ENCODE data around the gene LRFN2.

The LRFN2 gene

GRCh38 chr6:40408786-40409542 is 178.2 kb downstream of the LRFN2 start:
- in situ Hi-C loops (cut with MboI; ENCODE audit: low sequenced_read_pairs), result no loop called here

DNA sequence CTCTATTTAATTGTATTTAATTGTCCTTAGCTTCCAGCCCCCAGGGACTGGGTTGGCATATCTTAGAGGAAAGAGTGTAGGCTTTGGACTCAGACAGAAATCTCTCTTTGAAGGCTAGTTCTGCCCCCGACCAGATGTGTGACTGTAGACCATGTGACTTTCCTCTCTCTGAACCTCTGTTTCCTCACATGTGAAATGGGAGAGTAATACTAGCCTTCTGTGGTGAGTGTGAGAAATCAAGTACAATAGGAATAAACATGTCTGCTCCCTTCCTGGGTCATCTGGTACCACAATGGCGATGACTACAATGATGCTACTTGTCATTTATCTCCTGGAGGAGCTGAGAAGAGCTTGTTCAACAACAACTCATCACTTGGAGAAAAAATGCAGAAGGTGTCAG is 179.9 kb downstream of the LRFN2 start:
- in situ Hi-C loops (cut with MboI; ENCODE audit: low sequenced_read_pairs), result no loop called here

GRCh38 chr6:40406175-40406574 is 181.0 kb downstream of the LRFN2 start:
- in situ Hi-C loops (cut with MboI; ENCODE audit: low sequenced_read_pairs), result no loop called here

DNA sequence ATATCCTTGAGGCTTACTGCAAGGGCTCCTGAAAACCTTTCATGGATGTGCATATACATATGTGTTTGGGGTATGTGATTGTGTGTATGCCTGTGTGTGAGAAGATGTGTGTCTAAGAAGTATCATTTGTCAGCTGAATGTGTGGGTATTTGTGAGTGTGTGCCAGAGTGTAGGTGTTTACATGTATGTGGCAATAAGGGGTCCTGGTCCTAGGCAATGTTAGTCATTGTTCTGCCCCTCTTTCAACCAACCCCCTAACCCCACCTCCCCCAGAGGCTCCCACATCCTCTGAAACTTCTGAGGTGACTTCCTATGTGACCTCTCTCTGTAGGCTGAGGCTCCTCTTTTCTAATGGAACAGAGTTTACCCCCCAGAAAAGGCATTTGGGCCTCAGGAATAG is 186.4 kb downstream of the LRFN2 start:
- in situ Hi-C loops (cut with MboI; ENCODE audit: low sequenced_read_pairs), result no loop called here

DNA sequence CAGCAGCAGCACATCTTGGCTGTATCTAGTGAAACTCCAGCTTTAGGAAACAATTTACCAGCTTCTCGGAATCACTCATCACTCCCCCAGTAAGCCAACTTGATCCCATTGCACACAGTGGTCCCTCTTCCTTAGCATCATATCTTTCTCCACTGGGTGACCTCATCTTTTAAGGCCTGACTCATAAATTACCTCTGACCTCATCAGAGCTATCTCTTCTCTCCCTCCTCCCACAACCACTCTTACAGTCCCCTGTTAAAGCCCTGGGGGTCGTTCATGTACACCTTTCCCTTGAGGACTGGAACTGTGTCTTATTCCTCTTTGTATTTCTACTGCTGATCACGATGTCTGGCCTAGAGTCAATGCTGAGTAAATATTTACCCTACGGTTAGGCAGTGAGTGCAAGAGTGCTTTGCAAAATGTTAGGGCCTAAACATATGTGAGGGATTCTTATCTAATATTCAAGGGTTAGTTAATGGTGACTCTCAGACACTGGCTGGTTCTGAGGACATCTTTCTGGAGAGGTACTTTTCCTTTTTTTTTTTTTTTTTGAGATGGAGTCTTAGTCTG is 187.2 kb downstream of the LRFN2 start:
- in situ Hi-C loops (cut with MboI; ENCODE audit: low sequenced_read_pairs), result no loop called here

GRCh38 chr6:40398810-40399477 is 188.2 kb downstream of the LRFN2 start:
- in situ Hi-C loops (cut with MboI; ENCODE audit: low sequenced_read_pairs), result no loop called here

DNA sequence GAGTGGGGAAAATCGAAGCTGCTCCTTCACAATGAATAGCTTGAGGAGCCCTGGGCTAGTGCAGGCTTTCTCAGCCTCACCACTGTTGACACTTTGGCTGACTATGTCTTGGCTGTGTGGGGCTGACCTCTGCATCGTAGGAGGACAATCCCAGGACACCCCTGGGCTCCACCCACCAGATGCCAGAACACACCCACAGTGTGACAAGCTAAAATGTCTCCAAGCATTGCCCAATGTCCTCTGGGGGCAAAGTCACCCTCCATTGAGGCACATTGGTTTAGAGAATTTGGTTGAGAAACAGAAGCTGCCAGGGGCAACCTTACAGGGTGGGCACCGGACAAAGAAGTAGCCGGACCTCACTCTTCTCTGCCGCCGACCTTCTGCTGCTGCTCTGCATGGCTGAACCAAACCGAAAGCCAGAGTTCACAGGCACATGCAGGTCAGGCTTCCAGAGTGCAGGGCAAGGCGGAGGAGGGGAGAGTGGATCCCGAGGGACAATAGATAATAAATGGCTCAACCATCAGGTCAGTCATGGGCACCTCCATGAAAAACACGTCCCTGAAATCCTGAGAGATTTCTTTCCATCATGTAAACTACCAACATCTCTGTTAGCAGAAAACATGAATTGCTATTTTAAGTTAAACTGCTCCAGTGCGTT is 189.0 kb downstream of the LRFN2 start:
- in situ Hi-C loops (cut with MboI; ENCODE audit: low sequenced_read_pairs), result no loop called here

GRCh38 chr6:40397287-40398033 is 189.7 kb downstream of the LRFN2 start:
- in situ Hi-C loops (cut with MboI; ENCODE audit: low sequenced_read_pairs), result no loop called here

GRCh38 chr6:40395698-40396076 is 191.5 kb downstream of the LRFN2 start:
- in situ Hi-C loops (cut with MboI; ENCODE audit: low sequenced_read_pairs), result no loop called here

DNA sequence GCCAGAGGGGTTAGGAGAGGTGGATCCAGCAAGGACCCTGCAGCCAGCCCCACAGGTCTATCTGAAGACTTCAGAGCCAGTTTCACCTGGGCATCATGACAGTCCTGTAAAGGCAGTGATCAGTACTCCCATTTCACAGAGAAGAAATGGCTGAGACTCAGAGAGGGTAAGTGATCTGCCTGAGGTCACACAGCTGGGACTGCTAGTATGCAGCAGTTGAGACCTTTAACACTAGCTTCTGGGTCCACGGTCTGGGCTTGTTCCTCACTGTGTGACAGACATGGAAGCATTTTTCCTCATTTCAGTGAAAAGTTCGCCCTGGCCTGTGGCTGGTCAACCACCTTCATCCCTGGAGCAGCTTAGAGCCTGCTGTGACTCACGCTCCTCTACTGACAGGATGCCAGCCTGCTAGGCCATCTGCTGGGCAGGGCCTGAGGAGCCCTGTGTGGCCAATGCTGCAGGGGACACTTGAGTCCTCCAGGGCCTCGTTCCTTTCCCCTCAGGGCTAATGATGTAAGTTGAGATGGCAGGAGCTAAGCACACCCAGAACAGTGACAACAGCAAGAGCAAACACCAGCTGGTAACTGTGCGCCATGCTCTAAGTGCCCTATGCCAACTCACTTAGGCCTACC is 192.0 kb downstream of the LRFN2 start:
- in situ Hi-C loops (cut with MboI; ENCODE audit: low sequenced_read_pairs), result no loop called here

DNA sequence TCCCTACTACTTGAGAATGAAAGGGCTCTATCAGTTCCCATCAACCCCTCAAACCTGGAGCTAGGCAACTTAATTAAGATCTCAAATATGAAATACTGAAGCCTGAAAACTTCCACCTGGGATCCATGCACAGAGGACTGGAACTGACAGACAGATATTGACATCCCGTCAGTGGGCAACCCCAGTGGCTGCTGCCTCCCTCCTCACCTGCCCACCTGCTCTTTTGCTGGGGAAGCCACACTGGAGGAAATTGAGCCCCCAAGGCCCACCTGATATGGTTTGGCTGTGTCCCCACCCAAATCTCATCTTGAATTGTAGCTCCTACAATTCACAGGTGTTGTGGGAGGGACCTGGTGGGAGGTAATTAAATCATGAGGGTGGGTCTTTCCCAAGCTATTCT is 192.8 kb downstream of the LRFN2 start:
- in situ Hi-C loops (cut with MboI; ENCODE audit: low sequenced_read_pairs), result no loop called here

GRCh38 chr6:40393641-40394040 is 193.5 kb downstream of the LRFN2 start:
- in situ Hi-C loops (cut with MboI; ENCODE audit: low sequenced_read_pairs), result no loop called here

GRCh38 chr6:40392589-40392988 is 194.6 kb downstream of the LRFN2 start:
- in situ Hi-C loops (cut with MboI; ENCODE audit: low sequenced_read_pairs), result no loop called here

GRCh38 chr6:40391851-40392517 is 195.2 kb downstream of the LRFN2 start:
- in situ Hi-C loops (cut with MboI; ENCODE audit: low sequenced_read_pairs), result no loop called here

DNA sequence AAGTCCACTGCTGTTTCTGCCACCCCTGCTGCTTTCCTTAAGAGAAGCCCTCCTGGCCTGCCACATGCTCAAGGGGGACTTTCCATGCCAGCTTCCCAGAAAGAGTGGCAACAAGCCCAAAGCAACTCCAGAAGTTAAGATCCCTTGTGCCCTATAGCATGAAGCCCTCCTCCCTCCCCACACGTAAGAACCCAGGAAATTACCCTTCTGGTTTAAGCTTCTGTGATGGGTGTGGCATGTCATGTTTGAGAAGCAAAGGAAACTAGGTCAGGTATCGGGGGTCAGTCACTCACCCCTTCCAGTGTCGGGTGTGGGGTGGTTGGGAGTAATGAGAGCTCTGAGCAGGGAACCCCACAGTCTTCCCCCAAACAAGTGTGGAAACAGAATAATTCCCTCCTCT is 196.1 kb downstream of the LRFN2 start:
- in situ Hi-C loops (cut with MboI; ENCODE audit: low sequenced_read_pairs), result no loop called here

GRCh38 chr6:40390144-40390800 is 196.9 kb downstream of the LRFN2 start:
- in situ Hi-C loops (cut with MboI; ENCODE audit: low sequenced_read_pairs), result no loop called here

- in situ Hi-C loops (cut with MboI; ENCODE audit: low sequenced_read_pairs), result no loop called here
Observed at GRCh38 chr6:40389254-40389653, 197.9 kb downstream of the LRFN2 start.

DNA sequence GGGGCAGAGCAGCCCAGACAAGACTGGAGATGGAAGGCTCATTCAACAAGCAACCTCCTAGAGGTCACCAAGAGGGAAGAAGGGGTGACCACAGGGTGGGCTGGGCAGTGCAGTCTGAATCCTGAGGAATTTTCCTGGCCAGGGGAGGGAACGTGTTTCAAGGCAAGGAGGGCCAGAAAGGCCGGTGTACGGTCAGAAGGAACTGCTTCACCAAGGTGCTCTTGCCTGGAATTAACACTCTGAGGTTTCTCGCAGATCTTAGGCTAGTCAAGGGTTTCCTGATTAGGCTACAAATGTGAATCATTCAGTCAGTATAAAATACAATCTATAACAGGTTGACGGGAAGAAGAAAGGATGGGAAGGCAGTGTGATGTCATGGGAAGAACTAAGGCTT is 199.3 kb downstream of the LRFN2 start:
- in situ Hi-C loops (cut with MboI; ENCODE audit: low sequenced_read_pairs), result no loop called here

DNA sequence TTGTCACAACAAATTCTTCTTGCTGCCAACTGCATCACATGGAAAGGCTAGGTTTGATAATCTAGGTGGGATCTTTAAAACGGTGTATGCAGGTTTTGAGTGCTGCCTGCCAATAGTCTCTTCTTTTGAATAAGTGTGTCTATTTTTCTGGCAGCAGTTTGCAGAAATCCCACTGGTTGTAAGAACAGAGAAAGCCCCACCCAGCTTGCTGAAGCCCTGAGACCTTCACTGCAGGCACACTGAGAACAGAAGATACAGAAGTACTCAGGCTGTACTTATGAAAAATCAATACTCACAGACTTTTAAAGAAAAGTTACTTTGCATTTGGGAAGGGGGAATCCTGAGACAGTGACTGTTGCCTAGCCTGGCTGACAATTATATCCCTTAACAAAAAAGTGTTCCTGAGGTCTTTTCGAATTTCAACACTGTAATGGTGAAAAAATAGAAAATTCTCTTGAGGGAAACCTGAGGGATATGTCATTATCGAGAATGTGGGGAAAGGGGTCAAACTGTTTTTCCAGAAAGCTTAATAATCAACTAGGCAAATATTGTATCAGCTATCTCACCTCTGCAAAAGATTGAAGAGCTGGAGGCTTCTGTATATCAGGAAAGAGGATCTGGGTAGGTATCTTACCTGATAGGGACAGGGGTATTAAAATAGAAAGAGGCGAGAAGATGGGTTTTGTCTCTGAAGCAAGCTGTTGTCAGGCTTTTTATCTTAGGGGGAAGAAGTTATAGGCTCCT is 199.9 kb downstream of the LRFN2 start:
- in situ Hi-C loops (cut with MboI; ENCODE audit: low sequenced_read_pairs), result no loop called here

All from HL-60/S4 treated with phorbol 12-myristate 13-acetate at 8.2 ng/mL for 4 days and 3 days (cell line).